Neural cell (in vitro differentiated cells): ENCODE measurements around the gene RAI1. TPM values are rescaled to one million over a fixed set of nuclear protein-coding genes. Genes with fewer than 3 reads are reported as not detected.

Experiments used
- H2AFZ ChIP-seq: fragments of 200-600, 300-800 bp; sonication (generic), shearing (Covaris generic); 2 replicates; pipeline ENCODE4 v1.6.0; 2014; ENCODE audit warnings: low read depth, mild to moderate bottlenecking, antibody characterized with exemption, low read length, moderate library complexity
- H3F3A ChIP-seq: fragments of 200-600 bp; shearing (Covaris generic); 2 replicates; pipeline ENCODE4 v1.6.1; 2016; ENCODE audit warnings: mild to moderate bottlenecking, moderate library complexity, mixed read lengths, antibody characterized with exemption, low read length; ENCODE audit not compliant: insufficient read depth, poor library complexity, severe bottlenecking
- H3K27ac ChIP-seq: fragments of 200-600, 300-800 bp; sonication (generic), shearing (Covaris generic); 2 replicates; pipeline ENCODE4 v1.5.1; 2014; ENCODE audit warnings: mild to moderate bottlenecking, low read length, moderate library complexity
- H3K27me3 ChIP-seq: fragments of 300-800, 200-600 bp; sonication (generic), shearing (Covaris generic); 2 replicates; pipeline ENCODE4 v1.6.0; 2014; ENCODE audit warnings: mild to moderate bottlenecking, low read depth, low read length, moderate library complexity; ENCODE audit not compliant: insufficient read depth
- H3K36me3 ChIP-seq: fragments of 300-800, 200-600 bp; sonication (generic), shearing (Covaris generic); 2 replicates; pipeline ENCODE4 v1.5.1; 2014; ENCODE audit warnings: mild to moderate bottlenecking, antibody characterized with exemption, low read length, moderate library complexity; ENCODE audit not compliant: insufficient read depth
- H3K4me2 ChIP-seq: fragments of 300-800, 200-600 bp; sonication (generic), shearing (Covaris generic); 2 replicates; pipeline ENCODE4 v1.6.0; 2014; ENCODE audit warnings: mild to moderate bottlenecking, low read length
- H3K4me3 ChIP-seq: fragments of 300-800, 200-600 bp; sonication (generic), shearing (Covaris generic); 2 replicates; pipeline ENCODE4 v1.5.1; 2014; ENCODE audit warnings: mild to moderate bottlenecking, low read length, moderate library complexity
- H3K79me2 ChIP-seq: fragments of 200-600 bp; shearing (Covaris generic); replicated peaks from 2 replicates; pipeline ENCODE4 v1.6.0; 2014; ENCODE audit warnings: mild to moderate bottlenecking, low read length, moderate library complexity; ENCODE audit not compliant: insufficient read depth
- H3K9ac ChIP-seq: fragments of 300-800, 200-600 bp; sonication (generic), shearing (Covaris generic); 2 replicates; pipeline ENCODE4 v1.6.1; 2016; ENCODE audit warnings: mild to moderate bottlenecking, low read length, mixed read lengths
- H3K9me2 ChIP-seq: fragments of 200-600 bp; shearing (Covaris generic); 2 replicates; pipeline ENCODE4 v1.6.1; 2016; ENCODE audit warnings: mild to moderate bottlenecking, low read length, mixed read lengths; ENCODE audit not compliant: insufficient read depth
- H3K9me3 ChIP-seq: fragments of 200-600, 300-800 bp; sonication (generic), shearing (Covaris generic); 2 replicates; pipeline ENCODE4 v1.6.1; 2016; ENCODE audit warnings: mild to moderate bottlenecking, mixed run types, low read length, moderate library complexity, mixed read lengths
- H4K20me1 ChIP-seq: fragments of 200-600 bp; shearing (Covaris generic); 2 replicates; pipeline ENCODE4 v1.6.1; 2016; ENCODE audit warnings: mild to moderate bottlenecking, mixed run types; ENCODE audit not compliant: insufficient read depth
- EP300 ChIP-seq: fragments of 450-650 bp; conservative IDR thresholded peaks from 2 replicates; pipeline ENCODE4 v1.6.1; 2014; ENCODE audit warnings: antibody characterized with exemption, mild to moderate bottlenecking, moderate library complexity; ENCODE audit not compliant: poor library complexity, severe bottlenecking
- EZH2 ChIP-seq: fragments of 200-600, 300-800 bp; shearing (Covaris generic), sonication (generic); IDR thresholded peaks from 2 replicates; pipeline ENCODE4 v1.6.1; 2014; ENCODE audit warnings: antibody characterized with exemption, low read length, borderline replicate concordance, mild to moderate bottlenecking; ENCODE audit not compliant: insufficient read depth, poor library complexity, severe bottlenecking
- MXI1 ChIP-seq: fragments of 450-650 bp; conservative IDR thresholded peaks from 2 replicates; pipeline ENCODE4 v1.6.1; 2014; ENCODE audit warnings: antibody characterized with exemption, mild to moderate bottlenecking; ENCODE audit not compliant: poor library complexity, severe bottlenecking
- POLR2AphosphoS5 ChIP-seq: IDR thresholded peaks from 2 replicates; pipeline ENCODE4 v1.6.1; 2012
- RAD21 ChIP-seq: fragments of 450-650 bp; conservative IDR thresholded peaks from 2 replicates; pipeline ENCODE4 v1.6.1; 2014; ENCODE audit warnings: antibody characterized with exemption, mild to moderate bottlenecking, moderate library complexity
- TAF1 ChIP-seq: IDR thresholded peaks from 2 replicates; pipeline ENCODE4 v1.6.1; 2012; ENCODE audit warnings: low read depth
- polyA plus RNA-seq: library from polyadenylated mRNA; depleted of rRNA; stranded (reverse); fragments of >200 nt; gene quantifications from 2 replicates; pipeline ENCODE4 v1.2.3, GENCODE V29; 2014
- TF ChIP-seq, protein P1 (sequence below): fragments of 450-650 bp; IDR thresholded peaks from 2 replicates; pipeline ENCODE4 v1.5.1; 2014; ENCODE audit warnings: antibody characterized with exemption, mild to moderate bottlenecking, moderate library complexity; ENCODE audit not compliant: poor library complexity, severe bottlenecking
- TF ChIP-seq, protein P2 (sequence below): IDR thresholded peaks from 2 replicates; pipeline ENCODE4 v1.6.1; 2012; ENCODE audit warnings: borderline replicate concordance

Gene RAI1
- polyA plus RNA-seq, 1 donor from 2014 or later = 16.9 TPM

DNA sequence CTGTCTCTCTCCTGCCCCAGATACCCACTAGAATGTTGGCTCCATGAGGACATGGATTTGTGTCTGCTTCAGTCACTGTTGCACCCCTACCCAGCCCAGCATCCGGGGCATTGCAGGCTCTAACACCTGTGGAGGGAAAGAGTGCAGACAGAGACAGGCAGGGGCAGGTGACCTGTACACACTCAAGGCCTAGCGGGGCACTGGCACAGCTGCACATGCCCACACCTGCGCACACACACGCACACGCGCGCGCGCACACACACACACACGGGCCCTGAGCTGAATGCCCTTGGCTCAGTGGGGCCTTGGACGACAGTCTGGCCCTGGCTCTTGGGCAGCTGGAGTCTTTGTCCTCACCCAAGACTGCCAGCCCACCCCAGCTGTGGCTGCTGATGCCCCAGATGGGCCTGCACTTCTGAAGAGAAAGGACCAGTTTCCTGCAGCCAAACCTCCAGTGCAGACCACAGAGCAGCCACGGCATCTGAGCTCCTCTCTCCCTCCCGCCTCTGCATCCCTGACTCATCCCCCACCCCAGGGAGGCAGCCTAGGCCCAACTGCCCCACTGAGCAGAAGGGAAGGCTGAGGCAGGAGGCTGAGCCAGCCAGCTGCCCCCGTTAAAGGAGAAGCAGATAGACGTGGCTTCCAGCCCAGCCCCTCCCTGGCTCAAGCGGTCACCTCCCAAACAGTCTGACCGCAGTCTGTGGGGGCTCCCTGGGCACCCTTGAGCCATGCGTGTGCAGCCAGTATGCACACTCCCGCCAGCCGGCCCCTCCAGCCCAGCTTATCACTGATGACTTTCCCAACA, 12.3 kb upstream of the RAI1 start:
- H2AFZ ChIP-seq = no peak overlapping the region
- peak overlapping the region; percentile 74 for H3K27ac ChIP-seq
- no peaks in the 10 kb centered on the region for H3F3A ChIP-seq
- no peak for TF ChIP-seq EP300
- peak; percentile 46 for TF ChIP-seq POLR2AphosphoS5
- TF ChIP-seq, protein P1, sequence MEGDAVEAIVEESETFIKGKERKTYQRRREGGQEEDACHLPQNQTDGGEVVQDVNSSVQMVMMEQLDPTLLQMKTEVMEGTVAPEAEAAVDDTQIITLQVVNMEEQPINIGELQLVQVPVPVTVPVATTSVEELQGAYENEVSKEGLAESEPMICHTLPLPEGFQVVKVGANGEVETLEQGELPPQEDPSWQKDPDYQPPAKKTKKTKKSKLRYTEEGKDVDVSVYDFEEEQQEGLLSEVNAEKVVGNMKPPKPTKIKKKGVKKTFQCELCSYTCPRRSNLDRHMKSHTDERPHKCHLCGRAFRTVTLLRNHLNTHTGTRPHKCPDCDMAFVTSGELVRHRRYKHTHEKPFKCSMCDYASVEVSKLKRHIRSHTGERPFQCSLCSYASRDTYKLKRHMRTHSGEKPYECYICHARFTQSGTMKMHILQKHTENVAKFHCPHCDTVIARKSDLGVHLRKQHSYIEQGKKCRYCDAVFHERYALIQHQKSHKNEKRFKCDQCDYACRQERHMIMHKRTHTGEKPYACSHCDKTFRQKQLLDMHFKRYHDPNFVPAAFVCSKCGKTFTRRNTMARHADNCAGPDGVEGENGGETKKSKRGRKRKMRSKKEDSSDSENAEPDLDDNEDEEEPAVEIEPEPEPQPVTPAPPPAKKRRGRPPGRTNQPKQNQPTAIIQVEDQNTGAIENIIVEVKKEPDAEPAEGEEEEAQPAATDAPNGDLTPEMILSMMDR = no peak
- TF ChIP-seq, protein P2, sequence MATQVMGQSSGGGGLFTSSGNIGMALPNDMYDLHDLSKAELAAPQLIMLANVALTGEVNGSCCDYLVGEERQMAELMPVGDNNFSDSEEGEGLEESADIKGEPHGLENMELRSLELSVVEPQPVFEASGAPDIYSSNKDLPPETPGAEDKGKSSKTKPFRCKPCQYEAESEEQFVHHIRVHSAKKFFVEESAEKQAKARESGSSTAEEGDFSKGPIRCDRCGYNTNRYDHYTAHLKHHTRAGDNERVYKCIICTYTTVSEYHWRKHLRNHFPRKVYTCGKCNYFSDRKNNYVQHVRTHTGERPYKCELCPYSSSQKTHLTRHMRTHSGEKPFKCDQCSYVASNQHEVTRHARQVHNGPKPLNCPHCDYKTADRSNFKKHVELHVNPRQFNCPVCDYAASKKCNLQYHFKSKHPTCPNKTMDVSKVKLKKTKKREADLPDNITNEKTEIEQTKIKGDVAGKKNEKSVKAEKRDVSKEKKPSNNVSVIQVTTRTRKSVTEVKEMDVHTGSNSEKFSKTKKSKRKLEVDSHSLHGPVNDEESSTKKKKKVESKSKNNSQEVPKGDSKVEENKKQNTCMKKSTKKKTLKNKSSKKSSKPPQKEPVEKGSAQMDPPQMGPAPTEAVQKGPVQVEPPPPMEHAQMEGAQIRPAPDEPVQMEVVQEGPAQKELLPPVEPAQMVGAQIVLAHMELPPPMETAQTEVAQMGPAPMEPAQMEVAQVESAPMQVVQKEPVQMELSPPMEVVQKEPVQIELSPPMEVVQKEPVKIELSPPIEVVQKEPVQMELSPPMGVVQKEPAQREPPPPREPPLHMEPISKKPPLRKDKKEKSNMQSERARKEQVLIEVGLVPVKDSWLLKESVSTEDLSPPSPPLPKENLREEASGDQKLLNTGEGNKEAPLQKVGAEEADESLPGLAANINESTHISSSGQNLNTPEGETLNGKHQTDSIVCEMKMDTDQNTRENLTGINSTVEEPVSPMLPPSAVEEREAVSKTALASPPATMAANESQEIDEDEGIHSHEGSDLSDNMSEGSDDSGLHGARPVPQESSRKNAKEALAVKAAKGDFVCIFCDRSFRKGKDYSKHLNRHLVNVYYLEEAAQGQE = no peak
- peak overlapping the region; percentile 35 for H3K4me3 ChIP-seq
- no peaks in the 10 kb centered on the region for H3K9me3 ChIP-seq
- peak overlapping the region; percentile 50 for H3K9ac ChIP-seq
- H3K79me2 ChIP-seq = no peaks in the 10 kb centered on the region
- H3K27me3 ChIP-seq = no peaks in the 10 kb centered on the region
- no peaks in the 10 kb centered on the region for H3K36me3 ChIP-seq
- H3K4me2 ChIP-seq = no peak overlapping the region
- H3K9me2 ChIP-seq = no peaks in the 10 kb centered on the region
- H4K20me1 ChIP-seq = no peaks in the 10 kb centered on the region

DNA sequence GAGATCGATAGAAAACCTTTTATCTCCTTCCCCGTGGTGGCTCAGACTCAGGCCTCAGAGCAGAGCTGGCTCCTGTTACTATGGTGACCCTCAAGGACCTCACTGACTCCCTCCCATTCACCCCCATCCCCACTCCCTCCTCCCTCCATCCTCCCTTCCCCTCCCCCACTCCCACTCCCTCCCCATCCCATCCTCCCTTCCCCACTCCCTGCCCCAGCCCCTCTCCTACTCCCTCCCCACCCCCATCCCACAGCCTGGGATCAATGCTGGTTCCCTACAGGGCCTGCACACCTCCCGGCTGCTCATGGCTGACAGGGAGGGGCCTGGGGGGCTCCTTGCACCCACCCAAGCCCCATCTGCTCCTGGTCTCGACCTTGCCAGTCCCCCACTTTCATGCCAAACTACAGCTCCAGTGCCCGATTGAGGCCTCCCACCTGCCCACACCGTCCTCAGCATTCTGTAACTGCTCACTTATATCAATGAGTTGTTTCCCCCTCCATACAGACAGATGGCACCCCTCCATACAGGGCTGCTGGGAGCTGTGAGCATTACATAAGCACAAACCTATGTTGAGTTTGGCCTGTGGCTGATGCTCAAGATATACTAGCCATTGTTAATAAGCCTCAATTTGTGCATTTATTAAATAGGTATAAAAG, 11.6 kb upstream of the RAI1 start:
- no peaks in the 10 kb centered on the region for H3K79me2 ChIP-seq
- H4K20me1 ChIP-seq = no peaks in the 10 kb centered on the region
- no peak overlapping the region for H2AFZ ChIP-seq
- peak overlapping the region; percentile 50 for H3K9ac ChIP-seq
- no peaks in the 10 kb centered on the region for H3K27me3 ChIP-seq
- peak overlapping the region; percentile 74 for H3K27ac ChIP-seq
- H3K36me3 ChIP-seq = no peaks in the 10 kb centered on the region
- no peak overlapping the region for H3K4me2 ChIP-seq
- H3F3A ChIP-seq = no peaks in the 10 kb centered on the region
- no peaks in the 10 kb centered on the region for H3K9me3 ChIP-seq
- peak overlapping the region; percentile 35 for H3K4me3 ChIP-seq
- TF ChIP-seq, protein P2 = no peak
- no peak for TF ChIP-seq EP300
- TF ChIP-seq MXI1 = no peak
- TF ChIP-seq RAD21 = no peak
- no peak for TF ChIP-seq EZH2
- TF ChIP-seq POLR2AphosphoS5 = no peak
- TF ChIP-seq, protein P1 = no peak
- TF ChIP-seq TAF1 = no peak
- no peaks in the 10 kb centered on the region for H3K9me2 ChIP-seq
